Gastroesophageal sphincter (tissue), 3 donors: ENCODE data around the gene KCNIP3.

Experiments used
- EP300 ChIP-seq: sonication (generic); formaldehyde crosslinking; IDR thresholded peaks from one replicate; pipeline ENCODE4 v1.6.1; 2017; ENCODE audit warnings: antibody characterized with exemption, mild to moderate bottlenecking
- TF ChIP-seq, protein P1 (sequence below), 4 experiments: fragments of 200-600 bp in 2 of 4; fragments of 450-650 bp in 2 of 4; sonication (generic) in 1 of 4; IDR thresholded peaks; one replicate each; pipeline ENCODE4 v1.5.1; 2017 to 2019; ENCODE audit warnings: antibody characterized with exemption in 4 of 4, mild to moderate bottlenecking in 2 of 4, moderate library complexity in 2 of 4

DNA sequence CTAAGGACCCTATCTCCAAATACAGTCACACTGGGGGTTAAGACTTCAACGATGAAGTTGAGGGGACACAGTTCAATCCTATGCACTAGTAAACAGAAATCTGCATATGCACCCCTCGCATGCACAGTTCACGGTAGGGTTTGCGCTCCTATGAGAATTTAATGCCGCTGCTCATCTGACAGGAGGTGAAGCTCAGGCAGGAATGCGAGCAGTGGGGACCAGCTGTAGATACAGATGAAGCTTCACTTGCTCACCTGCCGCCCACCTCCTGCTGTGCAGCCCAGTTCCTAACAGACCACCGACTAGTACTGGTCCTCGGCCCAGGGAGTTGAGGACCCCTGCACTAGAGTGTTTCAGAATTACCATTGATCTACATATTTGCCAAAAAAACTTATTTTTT, 65.3 kb downstream of the KCNIP3 start:
- TF ChIP-seq EP300, result no peak
- TF ChIP-seq, protein P1, sequence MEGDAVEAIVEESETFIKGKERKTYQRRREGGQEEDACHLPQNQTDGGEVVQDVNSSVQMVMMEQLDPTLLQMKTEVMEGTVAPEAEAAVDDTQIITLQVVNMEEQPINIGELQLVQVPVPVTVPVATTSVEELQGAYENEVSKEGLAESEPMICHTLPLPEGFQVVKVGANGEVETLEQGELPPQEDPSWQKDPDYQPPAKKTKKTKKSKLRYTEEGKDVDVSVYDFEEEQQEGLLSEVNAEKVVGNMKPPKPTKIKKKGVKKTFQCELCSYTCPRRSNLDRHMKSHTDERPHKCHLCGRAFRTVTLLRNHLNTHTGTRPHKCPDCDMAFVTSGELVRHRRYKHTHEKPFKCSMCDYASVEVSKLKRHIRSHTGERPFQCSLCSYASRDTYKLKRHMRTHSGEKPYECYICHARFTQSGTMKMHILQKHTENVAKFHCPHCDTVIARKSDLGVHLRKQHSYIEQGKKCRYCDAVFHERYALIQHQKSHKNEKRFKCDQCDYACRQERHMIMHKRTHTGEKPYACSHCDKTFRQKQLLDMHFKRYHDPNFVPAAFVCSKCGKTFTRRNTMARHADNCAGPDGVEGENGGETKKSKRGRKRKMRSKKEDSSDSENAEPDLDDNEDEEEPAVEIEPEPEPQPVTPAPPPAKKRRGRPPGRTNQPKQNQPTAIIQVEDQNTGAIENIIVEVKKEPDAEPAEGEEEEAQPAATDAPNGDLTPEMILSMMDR (IDR thresholded peaks at IDR 0.05), result no peak
